ENCODE measurements around the gene ST3GAL4. TPM values are rescaled to one million over a fixed set of nuclear protein-coding genes. Genes with fewer than 3 reads are reported as not detected.

ST3GAL4 gene
- total and polyA plus RNA-seq, 7 donors, result 43.1 to 336 (median 69.2) TPM

- no peak overlapping the region for H3K4me3 ChIP-seq
- H3K4me1 ChIP-seq, result peaks cover 0 to 7% (median 0%) of the 10 kb centered on the region in 4 donors
- TF ChIP-seq POLR2AphosphoS5 (IDR thresholded peaks at IDR 0.05), result no peak
- no peak for TF ChIP-seq CTCF (IDR thresholded peaks at IDR 0.05)
- TF ChIP-seq POLR2A (IDR thresholded peaks at IDR 0.05), result no peak
- TF ChIP-seq EP300 (IDR thresholded peaks at IDR 0.05), result no peak
- intact Hi-C loops (cut with DNase I), result no loop called here
- H3K36me3 ChIP-seq, result no peaks in the 10 kb centered on the region
- DNase-seq, result no peak
- no peaks in the 10 kb centered on the region for H3K9me3 ChIP-seq
- no peak overlapping the region for H3K27ac ChIP-seq
- H3K27me3 ChIP-seq, result peaks cover 0 to 8% (median 0%) of the 10 kb centered on the region in 3 donors
- 96% methylated on average over 5 of the region's 5 CpGs for WGBS, 2 donors
These were observed 82.2 kb downstream of the ST3GAL4 start for GRCh38 chr11:126437731-126438130.

- H3K9me3 ChIP-seq, result no peaks in the 10 kb centered on the region
- intact Hi-C loops (cut with DNase I), result no loop called here
- H3K27ac ChIP-seq, result no peak overlapping the region
- H3K36me3 ChIP-seq, result no peaks in the 10 kb centered on the region
- H3K4me3 ChIP-seq, result no peak overlapping the region
- H3K4me1 ChIP-seq, result peaks cover 0 to 7% (median 0%) of the 10 kb centered on the region in 4 donors
- TF ChIP-seq POLR2A (IDR thresholded peaks at IDR 0.05), result no peak
- TF ChIP-seq CTCF (IDR thresholded peaks at IDR 0.05), result no peak
- no peak for TF ChIP-seq EP300 (IDR thresholded peaks at IDR 0.05)
- no peak for TF ChIP-seq POLR2AphosphoS5 (IDR thresholded peaks at IDR 0.05)
- WGBS, 2 donors, result 80 to 89% methylated on average over 9 of the region's 9 CpGs
- no peak for DNase-seq
- H3K27me3 ChIP-seq, result peaks cover 0 to 8% (median 0%) of the 10 kb centered on the region in 3 donors
These were observed 82.8 kb downstream of the ST3GAL4 start for GRCh38 chr11:126438272-126438671.

GRCh38 chr11:126438691-126439090 is 83.2 kb downstream of the ST3GAL4 start:
- Histone ChIP-seq H3K4me3 (no peak overlapping the region), H3K9me3 (no peaks in the 10 kb centered on the region), H3K27me3 (peaks cover 0 to 8% (median 0%) of the 10 kb centered on the region in 3 donors), H3K27ac (no peak overlapping the region), H3K4me1 (peaks cover 0 to 7% (median 0%) of the 10 kb centered on the region in 4 donors), H3K36me3 (no peaks in the 10 kb centered on the region)
- TF ChIP-seq EP300 (IDR thresholded peaks at IDR 0.05), result no peak
- no peak for TF ChIP-seq POLR2A (IDR thresholded peaks at IDR 0.05)
- TF ChIP-seq CTCF (IDR thresholded peaks at IDR 0.05), result no peak
- no peak for TF ChIP-seq POLR2AphosphoS5 (IDR thresholded peaks at IDR 0.05)
- intact Hi-C loops (cut with DNase I), result no loop called here
- DNase-seq, result no peak
- 37 to 62% methylated on average over 5 of the region's 5 CpGs for WGBS, 2 donors

- DNase-seq, result no peak
- intact Hi-C loops (cut with DNase I), result loop anchor here (2.0 kb wide), 1 partner anchor 907 kb away; no protein-coding TSS in a partner anchor
- Histone ChIP-seq H3K36me3 (no peaks in the 10 kb centered on the region), H3K27ac (no peak overlapping the region), H3K4me1 (peaks cover 0 to 7% (median 0%) of the 10 kb centered on the region in 4 donors), H3K9me3 (no peaks in the 10 kb centered on the region), H3K4me3 (no peak overlapping the region), H3K27me3 (peaks cover 0 to 8% (median 0%) of the 10 kb centered on the region in 3 donors)
- WGBS, 2 donors, result 63 to 76% methylated on average over 22 of the region's 22 CpGs
- TF ChIP-seq POLR2AphosphoS5 (IDR thresholded peaks at IDR 0.05) (no peak), POLR2A (IDR thresholded peaks at IDR 0.05) (no peak), CTCF (IDR thresholded peaks at IDR 0.05) (no peak), EP300 (IDR thresholded peaks at IDR 0.05) (no peak)
These were observed 84.8 kb downstream of the ST3GAL4 start for GRCh38 chr11:126440276-126440675.

Data from sigmoid colon (tissue), 7 donors.